ENCODE results near the gene CC2D2B. TPM values are rescaled to one million over a fixed set of nuclear protein-coding genes. Genes with fewer than 3 reads are reported as not detected.

CC2D2B gene
- total RNA-seq, 1 donor from 2014 or later: 1.6 TPM

GRCh38 chr10:96017191-96017687 is 109.5 kb downstream of the CC2D2B start:
- DNase-seq (no peak), ATAC-seq (peak; percentile 82 to 83)
- Histone ChIP-seq H3K9me3 (no peaks in the 10 kb centered on the region), H3K4me1 (peaks cover 5% of the 10 kb centered on the region), H3K36me3 (no peaks in the 10 kb centered on the region), H3K27me3 (ENCODE audit: low read depth) (no peaks in the 10 kb centered on the region), H3K27ac (no peak overlapping the region), H3K4me3 (no peak overlapping the region)
- TF ChIP-seq, protein P1, sequence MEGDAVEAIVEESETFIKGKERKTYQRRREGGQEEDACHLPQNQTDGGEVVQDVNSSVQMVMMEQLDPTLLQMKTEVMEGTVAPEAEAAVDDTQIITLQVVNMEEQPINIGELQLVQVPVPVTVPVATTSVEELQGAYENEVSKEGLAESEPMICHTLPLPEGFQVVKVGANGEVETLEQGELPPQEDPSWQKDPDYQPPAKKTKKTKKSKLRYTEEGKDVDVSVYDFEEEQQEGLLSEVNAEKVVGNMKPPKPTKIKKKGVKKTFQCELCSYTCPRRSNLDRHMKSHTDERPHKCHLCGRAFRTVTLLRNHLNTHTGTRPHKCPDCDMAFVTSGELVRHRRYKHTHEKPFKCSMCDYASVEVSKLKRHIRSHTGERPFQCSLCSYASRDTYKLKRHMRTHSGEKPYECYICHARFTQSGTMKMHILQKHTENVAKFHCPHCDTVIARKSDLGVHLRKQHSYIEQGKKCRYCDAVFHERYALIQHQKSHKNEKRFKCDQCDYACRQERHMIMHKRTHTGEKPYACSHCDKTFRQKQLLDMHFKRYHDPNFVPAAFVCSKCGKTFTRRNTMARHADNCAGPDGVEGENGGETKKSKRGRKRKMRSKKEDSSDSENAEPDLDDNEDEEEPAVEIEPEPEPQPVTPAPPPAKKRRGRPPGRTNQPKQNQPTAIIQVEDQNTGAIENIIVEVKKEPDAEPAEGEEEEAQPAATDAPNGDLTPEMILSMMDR (IDR thresholded peaks at IDR 0.05): peak; percentile 76
- intact Hi-C loops (cut with DNase I): no loop called here

- no peak for ATAC-seq
- intact Hi-C loops (cut with DNase I): no loop called here
- Histone ChIP-seq H3K27me3 (ENCODE audit: low read depth) (no peaks in the 10 kb centered on the region), H3K9me3 (no peaks in the 10 kb centered on the region), H3K4me3 (no peak overlapping the region), H3K36me3 (no peaks in the 10 kb centered on the region), H3K27ac (no peak overlapping the region), H3K4me1 (peaks cover 5% of the 10 kb centered on the region)
- no peak for DNase-seq
- TF ChIP-seq, protein P1 (IDR thresholded peaks at IDR 0.05): no peak
These were observed 113.6 kb downstream of the CC2D2B start for GRCh38 chr10:96021332-96021731.

- Histone ChIP-seq H3K27me3 (ENCODE audit: low read depth) (no peaks in the 10 kb centered on the region), H3K4me3 (no peak overlapping the region), H3K9me3 (no peaks in the 10 kb centered on the region), H3K4me1 (no peaks in the 10 kb centered on the region), H3K27ac (no peak overlapping the region), H3K36me3 (no peaks in the 10 kb centered on the region)
- no peak for ATAC-seq
- DNase-seq: no peak
- TF ChIP-seq, protein P1 (IDR thresholded peaks at IDR 0.05): no peak
- intact Hi-C loops (cut with DNase I): no loop called here
These were observed 115.0 kb downstream of the CC2D2B start for GRCh38 chr10:96022739-96023138.

DNA sequence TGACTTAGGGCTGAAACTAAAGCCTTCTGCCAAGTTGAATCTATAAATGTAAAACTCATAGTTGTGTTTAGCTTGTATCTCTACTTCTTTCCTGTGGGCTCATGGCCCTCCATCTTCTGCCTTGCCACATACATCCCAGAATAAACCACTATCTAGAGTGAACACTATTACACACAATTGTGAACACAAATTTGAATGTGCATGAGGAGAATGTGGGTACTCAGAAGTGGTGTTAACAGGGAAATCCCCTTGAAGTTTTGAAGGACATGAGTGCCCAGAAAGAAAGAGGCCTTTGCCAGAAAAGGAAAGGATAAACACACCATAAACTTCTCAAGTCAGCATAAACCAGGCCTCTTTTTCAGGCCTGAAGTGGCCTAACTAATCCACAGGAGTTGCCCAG is 115.4 kb downstream of the CC2D2B start:
- Histone ChIP-seq H3K36me3 (no peaks in the 10 kb centered on the region), H3K4me1 (no peaks in the 10 kb centered on the region), H3K9me3 (no peaks in the 10 kb centered on the region), H3K27ac (no peak overlapping the region), H3K27me3 (ENCODE audit: low read depth) (no peaks in the 10 kb centered on the region), H3K4me3 (no peak overlapping the region)
- DNase-seq (no peak), ATAC-seq (no peak)
- intact Hi-C loops (cut with DNase I): no loop called here
- TF ChIP-seq, protein P1 (IDR thresholded peaks at IDR 0.05): no peak

GRCh38 chr10:96025566-96025965 is 117.8 kb downstream of the CC2D2B start:
- Histone ChIP-seq H3K4me3 (no peak overlapping the region), H3K27me3 (ENCODE audit: low read depth) (no peaks in the 10 kb centered on the region), H3K9me3 (no peaks in the 10 kb centered on the region), H3K27ac (no peak overlapping the region), H3K4me1 (no peaks in the 10 kb centered on the region), H3K36me3 (no peaks in the 10 kb centered on the region)
- TF ChIP-seq, protein P1 (IDR thresholded peaks at IDR 0.05): no peak
- ATAC-seq (no peak), DNase-seq (no peak)
- intact Hi-C loops (cut with DNase I): no loop called here

DNA sequence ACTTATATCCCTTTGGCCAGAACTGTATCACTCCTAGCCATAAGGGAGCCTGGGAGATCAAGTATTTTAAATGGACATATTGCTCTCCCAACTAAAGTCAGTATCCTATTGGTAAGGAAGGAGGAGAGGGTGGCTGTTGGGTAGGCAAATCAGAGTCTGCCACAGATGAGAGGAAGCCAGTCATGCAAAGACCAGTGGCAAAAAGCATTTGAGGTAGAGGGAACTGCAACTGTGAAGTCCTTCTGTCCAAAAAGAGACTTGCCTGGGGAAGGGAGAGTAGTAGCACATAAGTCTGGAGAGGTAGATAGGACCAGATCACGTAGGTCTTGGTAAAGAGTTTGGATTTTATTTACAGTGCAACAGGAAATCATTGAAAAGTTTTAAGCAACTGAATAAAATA is 126.8 kb downstream of the CC2D2B start:
- H3K9me3 ChIP-seq: no peaks in the 10 kb centered on the region
- TF ChIP-seq, protein P1 (IDR thresholded peaks at IDR 0.05): no peak
- H3K36me3 ChIP-seq: no peaks in the 10 kb centered on the region
- H3K4me3 ChIP-seq: no peak overlapping the region
- H3K27me3 ChIP-seq (ENCODE audit: low read depth): no peaks in the 10 kb centered on the region
- no peak for DNase-seq
- ATAC-seq: no peak
- no peak overlapping the region for H3K27ac ChIP-seq
- intact Hi-C loops (cut with DNase I): no loop called here
- H3K4me1 ChIP-seq: no peaks in the 10 kb centered on the region

Measured in lower lobe of right lung (tissue), 2 donors.